ENCODE measurements around the gene UBQLNL.

The UBQLNL gene

DNA sequence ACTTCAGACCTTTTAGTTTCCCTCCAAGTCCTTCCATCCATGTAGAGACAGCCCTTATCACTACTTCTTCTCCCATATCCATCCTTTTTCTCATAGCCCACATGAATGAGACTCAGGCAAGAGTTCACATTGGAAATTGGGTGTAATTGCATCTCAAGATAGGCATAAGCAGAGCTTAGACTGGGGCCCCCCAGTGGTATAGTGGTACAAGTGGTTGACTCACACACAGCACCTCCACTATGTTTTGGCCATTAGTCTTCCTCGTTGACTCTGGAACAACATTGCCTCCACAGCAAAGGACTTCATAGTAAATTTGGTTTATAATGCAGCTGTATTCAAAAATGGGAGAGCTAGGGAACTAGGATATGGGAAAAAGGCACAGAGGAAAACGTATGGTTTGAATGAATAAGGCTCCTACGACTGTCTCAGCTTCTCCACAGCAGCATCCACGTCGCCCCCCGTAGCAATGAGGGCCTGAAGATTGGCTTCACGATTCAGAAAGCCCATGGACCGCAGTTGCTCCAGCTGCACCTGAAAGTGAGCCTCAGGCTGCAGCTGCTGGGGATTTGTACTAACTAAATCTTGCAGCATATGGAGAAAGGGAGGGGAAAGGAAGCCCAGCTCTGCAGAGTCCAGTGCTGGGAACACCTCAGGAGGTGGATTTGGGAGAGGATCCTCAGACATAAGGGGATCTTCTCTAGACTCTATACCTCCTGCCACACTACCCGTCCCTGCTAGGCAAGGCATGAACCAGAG is 9.1 kb downstream of the UBQLNL start:
- no peak for DNase-seq

DNA sequence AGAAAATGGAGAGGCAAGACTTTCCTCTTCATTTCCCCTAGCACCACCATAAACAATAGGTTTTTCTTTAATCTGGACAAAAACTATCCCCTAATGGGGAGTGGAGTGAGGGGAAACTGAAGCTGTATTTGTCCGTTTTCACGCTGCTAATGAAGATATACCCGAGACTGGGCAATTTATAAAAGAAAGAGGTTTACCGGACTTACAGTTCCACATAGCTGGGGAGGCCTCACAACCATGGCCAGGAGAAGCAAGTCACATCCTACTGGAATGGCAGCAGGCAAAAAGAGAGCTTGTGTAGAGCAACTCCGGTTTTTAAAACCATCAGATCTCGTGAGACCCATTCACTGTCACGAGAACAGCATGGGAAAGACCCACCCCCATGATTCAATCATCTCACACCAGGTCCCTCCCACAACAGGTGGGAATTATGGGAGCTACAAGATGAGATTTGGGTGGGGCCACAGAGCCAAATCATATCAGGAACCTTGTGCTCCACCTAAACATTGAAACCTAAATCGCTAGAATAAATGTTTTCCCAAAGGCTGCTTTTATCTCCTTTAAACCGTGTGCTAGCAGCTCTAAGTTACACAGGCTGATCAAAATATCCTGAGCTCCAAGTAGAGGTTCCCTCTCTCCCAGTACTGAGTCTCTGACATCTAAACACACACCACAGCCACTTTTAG is 11.0 kb downstream of the UBQLNL start:
- no peak for DNase-seq

DNA sequence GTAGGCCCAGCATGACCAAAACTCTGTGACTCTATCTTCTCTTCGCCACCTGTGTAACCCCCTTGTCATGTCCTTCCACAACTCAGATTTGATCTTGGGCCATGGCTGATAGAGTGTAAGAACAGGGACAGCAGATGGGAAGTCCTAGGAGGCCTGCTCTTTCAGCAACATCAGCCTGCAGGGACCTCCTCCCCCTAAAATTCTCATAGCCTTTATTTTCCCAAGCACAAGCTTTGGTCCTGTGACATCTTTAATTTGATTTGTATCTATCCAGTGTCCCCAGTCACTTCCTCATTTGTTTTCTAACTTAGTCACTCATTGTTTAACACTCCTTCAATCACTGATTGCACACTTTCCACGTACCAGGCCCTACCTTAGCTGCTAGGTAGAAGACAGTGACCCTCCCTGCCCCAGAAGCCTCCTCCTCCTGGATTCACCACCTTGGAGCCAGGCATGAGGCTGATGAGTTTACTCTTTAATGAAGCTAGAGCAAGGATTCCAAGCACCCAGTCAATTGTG is 12.0 kb downstream of the UBQLNL start:
- DNase-seq: no peak

DNA sequence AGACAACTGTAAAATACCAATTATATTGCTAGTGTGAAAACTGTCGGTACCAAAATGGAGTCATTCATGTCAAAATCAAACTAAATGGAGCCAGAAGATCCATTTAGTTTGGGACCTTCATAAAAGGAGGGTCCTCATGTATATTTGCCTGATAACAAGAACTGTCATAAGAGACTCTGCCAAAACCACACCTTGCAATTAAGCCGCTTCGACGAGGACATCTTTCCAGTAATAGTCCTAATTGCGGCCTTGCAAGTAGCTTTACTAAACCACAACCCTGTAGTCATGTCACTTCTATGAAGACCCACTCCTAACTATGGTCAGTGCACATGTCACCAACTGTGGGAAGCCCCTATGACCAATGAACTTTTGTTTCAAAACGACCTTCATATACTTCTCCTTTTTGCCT is 16.1 kb downstream of the UBQLNL start:
- no peak for DNase-seq

DNA sequence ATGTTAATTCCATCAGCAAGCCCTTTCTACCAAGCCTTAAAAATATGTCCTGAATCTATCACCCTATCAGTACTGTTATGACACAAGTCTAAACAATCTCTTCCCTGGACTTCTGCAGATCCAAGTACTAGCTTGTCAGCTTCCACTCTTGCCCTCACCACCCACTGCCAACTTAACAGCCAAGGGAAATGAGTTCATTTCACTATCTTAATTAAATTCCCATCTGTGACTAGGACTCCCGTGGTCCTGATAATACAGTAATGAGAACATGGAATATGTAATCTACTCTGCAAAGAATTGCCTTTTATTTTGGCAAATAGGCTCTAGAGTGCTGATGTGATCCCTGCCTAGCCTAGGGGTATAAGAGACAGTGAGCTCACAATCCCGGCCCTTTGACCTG is 16.8 kb downstream of the UBQLNL start:
- no peak for DNase-seq

DNA sequence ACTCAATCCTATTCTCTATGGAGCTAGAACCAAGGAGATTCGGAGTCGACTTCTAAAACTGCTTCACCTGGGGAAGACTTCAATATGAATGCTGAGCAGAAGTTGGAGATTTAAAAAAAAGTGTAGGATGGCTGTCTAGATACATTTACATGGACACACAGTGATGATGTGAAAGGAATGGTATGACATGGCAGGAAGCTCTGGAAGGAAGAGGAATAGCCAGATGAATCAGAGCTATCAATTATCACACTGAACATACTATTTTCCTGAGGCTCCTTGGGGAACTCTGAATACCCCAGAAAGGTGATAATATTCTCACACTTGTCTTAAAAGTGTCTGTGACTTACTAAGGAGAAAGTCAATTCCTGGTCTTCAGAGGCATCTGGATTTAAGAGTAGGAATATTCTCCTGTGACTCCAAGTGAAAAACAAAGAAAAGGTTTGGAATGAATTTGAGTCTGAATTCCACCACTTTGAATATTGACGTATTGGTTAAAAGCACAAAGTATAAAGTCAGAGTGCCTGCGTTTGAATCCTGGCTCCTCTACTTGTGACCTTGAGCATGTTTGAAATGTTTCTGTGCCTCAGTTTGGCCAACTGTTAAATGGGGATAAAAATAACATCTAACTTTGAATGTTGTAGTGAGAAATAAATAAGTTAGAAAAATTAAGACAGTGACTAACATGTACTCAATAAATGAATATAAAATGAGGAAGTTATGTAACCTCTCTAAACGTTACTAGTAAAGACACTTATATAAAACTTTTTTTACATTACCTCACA is 26.7 kb downstream of the UBQLNL start:
- no peak for DNase-seq

DNA sequence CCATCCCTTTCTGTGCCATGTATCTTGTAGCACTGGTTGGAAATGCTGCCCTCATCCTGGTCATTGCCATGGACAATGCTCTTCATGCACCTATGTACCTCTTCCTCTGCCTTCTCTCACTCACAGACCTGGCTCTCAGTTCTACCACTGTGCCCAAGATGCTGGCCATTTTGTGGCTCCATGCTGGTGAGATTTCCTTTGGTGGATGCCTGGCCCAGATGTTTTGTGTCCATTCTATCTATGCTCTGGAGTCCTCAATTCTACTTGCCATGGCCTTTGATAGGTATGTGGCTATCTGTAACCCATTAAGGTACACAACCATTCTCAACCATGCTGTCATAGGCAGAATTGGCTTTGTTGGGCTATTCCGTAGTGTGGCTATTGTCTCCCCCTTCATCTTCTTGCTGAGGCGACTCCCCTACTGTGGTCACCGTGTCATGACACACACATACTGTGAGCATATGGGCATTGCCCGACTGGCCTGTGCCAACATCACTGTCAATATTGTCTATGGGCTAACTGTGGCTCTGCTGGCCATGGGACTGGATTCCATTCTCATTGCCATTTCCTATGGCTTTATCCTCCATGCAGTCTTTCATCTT is 27.6 kb downstream of the UBQLNL start:
- no peak for DNase-seq

DNA sequence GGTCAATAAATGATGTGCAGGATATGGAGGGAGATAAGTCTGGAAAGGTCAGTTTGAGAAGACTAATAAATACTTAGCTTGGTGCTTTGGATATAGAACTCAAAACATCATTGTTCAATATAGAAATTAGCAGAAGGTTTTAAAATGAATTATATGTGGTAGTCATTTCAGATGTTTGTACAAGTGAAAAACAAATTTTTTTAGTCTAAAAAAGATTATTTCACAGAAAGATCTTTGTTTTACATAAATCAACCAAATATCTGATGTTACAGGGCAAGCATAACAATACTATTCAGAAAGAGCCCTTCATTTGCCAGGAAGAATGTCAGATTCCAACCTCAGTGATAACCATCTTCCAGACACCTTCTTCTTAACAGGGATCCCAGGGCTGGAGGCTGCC is 28.1 kb downstream of the UBQLNL start, which contains the start of gene OR52D1:
TSS of gene OR52D1 (plus strand) at position 301 of the 400 bp plus-strand sequence. CDS start at position 323, 22 bp downstream.
- DNase-seq: no peak

DNA sequence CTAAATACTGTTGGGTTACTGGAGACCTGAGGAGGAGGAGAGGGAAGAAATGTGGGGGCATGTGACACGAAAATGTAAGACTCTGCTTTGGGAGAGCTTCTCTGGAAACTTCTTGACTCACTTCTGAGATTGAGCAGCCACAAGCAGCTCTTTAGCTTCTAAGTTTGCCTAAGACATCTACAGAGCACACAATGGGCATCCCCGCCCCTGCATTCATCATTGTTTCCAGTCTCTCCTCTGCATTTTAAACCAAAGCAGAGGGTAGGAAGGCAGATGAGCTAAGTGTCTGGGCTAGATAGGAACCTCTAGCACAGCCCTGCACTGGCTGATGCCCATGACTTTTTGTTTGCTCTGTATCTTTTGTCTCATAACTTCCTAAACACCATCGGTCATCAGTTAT is 30.1 kb downstream of the UBQLNL start:
- DNase-seq: no peak

DNA sequence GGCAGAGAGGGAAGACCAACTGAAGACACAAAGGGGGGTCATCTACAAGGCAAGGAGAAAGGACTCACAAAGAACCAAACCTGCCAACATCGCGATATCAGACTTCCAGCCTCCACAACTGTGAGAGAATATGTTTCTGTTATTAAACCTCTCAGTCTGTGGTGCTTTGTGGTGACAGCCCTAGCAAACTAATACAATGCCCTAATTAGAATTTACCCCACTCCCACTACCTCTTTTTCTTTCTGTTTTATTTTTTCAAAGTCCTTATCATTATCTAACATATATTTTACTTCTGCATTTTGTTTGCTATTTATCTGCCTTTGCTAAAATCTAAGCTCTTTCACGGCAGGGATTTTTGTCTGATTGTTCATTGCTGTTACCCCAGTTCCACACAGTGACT is 30.5 kb downstream of the UBQLNL start:
- DNase-seq: no peak

DNA sequence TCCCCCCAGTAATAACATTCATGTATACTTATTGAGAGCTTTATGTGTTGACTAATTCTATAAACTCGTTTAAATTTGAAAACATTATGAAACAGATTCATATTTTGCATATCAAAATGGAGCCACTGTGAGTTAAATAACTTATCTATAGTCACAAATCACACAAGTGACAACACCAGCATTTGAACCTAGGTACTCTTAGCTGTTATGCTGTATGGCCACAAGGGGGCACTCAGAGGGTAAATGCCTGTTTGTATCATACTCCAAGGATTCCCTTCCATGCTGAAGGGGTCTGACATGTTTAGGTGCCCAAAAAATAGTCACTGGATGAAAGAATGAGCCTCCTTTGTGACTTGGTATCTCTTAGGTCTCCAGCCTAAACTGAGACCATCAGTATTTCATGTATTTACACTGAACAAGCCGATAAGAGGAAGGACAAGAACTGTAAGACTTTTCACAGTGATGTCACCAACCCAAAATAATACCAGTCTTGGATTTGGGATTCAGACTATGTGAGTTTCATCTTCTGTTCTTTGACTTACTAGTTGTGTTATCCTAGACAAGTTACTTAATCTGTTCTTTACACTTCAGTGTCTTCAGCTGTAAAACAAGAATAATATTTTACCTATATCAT is 40.2 kb downstream of the UBQLNL start:
- no peak for DNase-seq

DNA sequence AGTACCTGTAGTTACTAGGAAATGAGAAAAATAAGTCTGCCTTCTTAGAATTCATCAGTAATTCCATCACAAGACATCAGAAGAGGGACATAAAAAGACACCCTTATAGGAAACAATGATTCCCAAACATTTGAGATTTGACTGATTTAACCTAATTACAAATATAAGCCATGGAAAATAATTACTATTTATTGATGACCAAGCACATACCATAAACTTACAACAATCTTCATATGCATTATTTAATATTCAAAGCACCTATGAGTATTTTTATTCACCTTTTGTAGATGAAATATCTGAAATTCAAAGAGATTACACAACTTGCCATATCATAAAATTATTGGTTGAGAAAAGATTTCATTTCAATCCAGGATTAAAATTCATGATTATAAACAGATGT is 42.6 kb downstream of the UBQLNL start:
- DNase-seq: no peak

DNA sequence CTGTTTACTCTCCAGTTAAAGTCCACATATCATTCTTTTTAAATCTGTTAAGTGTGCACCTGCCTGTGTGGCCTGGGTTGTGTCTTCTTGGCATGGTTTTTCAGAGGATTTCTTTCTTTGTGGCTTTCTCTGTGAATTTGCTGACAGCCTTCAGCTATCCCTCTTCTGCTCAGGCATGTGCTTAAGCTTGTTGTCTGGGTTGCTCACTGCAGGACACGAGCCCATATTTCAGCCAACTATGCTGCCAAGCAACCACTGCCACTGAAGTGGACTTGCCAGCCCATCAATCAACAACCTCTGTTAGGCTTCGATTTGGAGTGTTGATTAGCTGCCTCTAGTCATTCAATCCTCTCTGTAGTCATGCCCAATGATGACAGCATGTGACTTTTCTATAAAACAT is 49.0 kb downstream of the UBQLNL start:
- DNase-seq: no peak

All from NCI-H2107 (cell line).